Fibroblast of skin of left biceps (primary cell): ENCODE results near the gene HOXA7.
A peak's percentile ranks its signal among the peaks of the same experiment; 100 is the strongest.

ENCODE experiments used
- DNase-seq, 2 experiments: peaks; one replicate each; pipeline ENCODE4 v3.0.0-alpha.2; 2013; ENCODE audit warnings: low read depth in 2 of 2

HOXA7 gene

GRCh38 chr7:27159266-27160144 is 3.0 kb upstream of the HOXA7 start:
- DNase-seq = no peak

DNA sequence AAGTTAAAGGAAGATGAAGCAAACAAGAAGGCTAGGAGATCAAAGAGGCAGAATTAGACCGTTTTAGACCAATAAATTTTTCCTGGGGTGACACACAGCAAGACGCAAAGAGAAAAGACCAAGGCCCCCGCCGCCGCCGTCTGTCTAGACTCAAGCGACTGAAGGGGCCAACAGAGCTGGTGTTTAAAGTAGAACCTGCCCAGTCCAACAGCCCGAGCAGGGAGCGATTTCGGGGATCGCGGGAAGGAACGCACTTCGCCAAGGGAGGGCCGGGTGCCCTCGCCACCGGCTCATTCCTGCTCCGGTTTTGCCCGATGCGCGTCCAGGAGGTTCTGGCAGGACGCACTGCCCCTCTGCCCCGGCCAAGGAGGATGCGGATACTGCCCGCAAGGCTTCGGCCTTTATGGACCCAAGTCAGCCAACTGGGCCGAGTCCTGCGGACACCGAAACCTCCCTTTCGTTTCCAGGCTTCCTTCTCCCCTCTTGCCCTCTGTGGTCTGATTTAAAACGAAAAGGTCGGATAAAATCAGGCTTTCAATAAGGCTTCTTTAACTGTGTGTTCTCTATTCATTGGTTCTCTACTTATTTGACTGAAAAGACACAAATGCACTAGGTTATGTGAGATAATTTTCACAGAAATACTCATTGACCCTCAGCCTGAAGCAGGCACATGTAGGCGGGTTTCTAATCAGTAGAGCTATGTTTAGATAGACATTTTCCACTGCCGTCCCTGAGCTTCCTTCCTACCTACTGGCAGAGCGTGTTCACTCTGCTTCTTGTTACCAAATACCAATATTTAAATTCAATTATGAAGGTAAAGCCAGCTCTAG is 2.2 kb upstream of the HOXA7 start:
- DNase-seq = no peak

DNA sequence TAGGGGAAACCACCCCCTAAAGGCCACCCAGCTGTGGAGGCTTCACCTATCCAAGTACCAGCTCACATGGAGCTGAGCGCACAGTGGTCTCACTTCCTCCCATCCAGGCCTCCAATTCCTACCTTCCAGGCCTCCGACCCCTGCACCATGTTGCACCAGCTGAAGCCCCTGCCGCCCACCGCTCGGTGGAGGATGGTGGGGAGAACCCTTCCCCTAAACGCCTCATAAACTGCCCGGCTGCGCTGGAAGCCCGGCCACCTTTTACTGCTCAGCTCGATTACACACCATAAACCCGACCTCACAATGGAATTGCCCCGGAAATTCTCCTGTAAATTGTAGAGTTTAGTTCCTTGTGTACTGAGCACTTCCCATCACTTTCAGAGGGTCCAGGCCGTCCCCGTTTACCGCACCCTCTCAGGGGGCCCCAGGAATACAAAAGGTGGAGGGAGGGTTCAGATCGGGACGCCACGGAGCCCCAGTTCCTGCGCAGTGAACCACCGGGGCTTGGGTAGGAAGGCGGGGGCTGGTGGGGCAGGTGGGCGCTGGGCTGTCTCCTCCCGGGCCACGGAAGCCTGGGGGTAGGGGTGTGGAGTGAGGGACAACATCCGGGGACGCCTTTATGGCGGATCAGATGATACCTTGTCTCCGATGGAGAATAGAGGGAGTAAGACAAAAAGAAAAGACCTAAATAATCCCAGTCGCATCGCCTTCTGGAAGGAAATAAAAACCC is 1.4 kb upstream of the HOXA7 start:
- no peak for DNase-seq

DNA sequence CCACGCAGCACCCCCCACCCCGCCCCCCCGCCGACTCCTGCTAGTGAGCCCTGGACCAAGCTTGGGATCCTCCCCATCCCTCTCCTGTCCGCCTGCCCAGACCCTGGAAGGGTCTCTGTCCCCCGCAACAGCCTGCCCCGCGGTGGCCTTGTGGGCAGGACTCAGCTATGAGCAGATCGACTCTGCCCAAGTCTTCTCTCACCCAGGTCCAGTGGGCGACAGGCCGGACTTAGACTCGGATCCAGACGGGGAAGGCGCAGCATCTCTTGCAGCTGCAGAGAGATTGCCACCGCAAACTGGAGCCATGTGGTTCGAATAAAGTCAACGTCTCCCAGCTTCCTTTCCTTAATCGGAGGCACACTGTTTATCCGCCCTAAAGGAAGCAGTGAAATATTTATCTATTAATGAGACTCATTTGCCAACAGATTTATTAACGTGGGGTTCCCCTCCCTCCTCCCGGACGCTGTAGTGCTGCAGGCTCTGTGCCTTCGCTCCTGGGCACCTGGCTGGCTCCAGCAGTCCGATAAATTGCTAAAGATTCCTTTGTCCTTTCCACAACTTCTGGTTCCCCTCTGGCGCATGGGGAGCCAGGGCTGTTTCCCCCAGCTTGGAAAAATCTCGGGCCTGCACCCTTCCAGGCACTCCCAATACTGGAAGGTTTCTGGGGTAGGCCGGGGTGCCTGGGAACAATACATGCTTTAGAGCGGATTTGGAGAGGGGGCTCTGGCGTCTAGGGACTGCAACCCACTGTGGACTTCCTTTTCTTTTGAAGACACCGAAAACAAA is 634 bp upstream of the HOXA7 start:
- no peak for DNase-seq

GRCh38 chr7:27155816-27156507 is 513 bp downstream of the HOXA7 start:
- no peak for DNase-seq

- DNase-seq = no peak
Measured at GRCh38 chr7:27154901-27155815, 1.3 kb downstream of the HOXA7 start.

GRCh38 chr7:27154369-27154768 is 2.1 kb downstream of the HOXA7 start:
- no peak for DNase-seq

DNA sequence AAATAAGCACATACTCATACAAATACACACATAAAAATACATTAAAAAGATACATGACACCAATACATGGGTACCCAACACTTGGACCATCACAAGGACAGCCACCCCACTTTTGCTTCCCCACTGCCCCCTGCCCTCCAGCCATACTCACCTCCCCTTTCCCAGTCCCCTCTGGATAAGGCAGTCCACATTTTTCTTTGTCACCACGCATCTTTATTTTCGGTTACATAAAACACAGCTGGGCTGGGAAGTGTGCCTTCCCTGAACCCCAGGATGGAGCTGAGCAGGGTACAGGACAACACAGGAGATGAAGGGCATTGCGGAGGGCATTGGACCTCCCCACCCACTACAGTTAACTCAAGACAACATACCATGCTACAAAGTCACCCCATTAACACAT is 2.9 kb downstream of the HOXA7 start:
- DNase-seq = no peak

GRCh38 chr7:27152816-27153442 is 3.5 kb downstream of the HOXA7 start:
- no peak for DNase-seq

- peak in 1 of 2 experiments; percentile 42 for DNase-seq
Measured at GRCh38 chr7:27151931-27152815, 4.3 kb downstream of the HOXA7 start, which contains the start of gene HOXA3. TSS of gene HOXA3 (minus strand) at chr7:27152583. CDS start at chr7:27110640, 41,943 bp downstream.

GRCh38 chr7:27151341-27151930 is 5.0 kb downstream of the HOXA7 start:
- DNase-seq = no peak

GRCh38 chr7:27150568-27151340 is 5.7 kb downstream of the HOXA7 start:
- DNase-seq = peak in 1 of 2 experiments; percentile 53

- DNase-seq = no peak
Measured at GRCh38 chr7:27149842-27150567, 6.5 kb downstream of the HOXA7 start.

- DNase-seq = no peak
Measured at GRCh38 chr7:27148756-27149641, 7.5 kb downstream of the HOXA7 start.
